Transverse colon (tissue), 4 donors: ENCODE measurements around the gene ZBTB20. TPM values are rescaled to one million over a fixed set of nuclear protein-coding genes. Genes with fewer than 3 reads are reported as not detected.

Experiments used
- DNase-seq: peaks from one replicate; pipeline ENCODE4 v3.0.0-alpha.2; 2019
- H3K27ac ChIP-seq, 4 donors: fragments of 200-600 bp; sonication (generic); 2 replicates each; pipeline ENCODE4 v1.5.1; 2016 to 2018; ENCODE audit warnings: inconsistent platforms in 4 of 4
- H3K27me3 ChIP-seq: fragments of 200-600 bp; sonication (generic); 2 replicates; pipeline ENCODE4 v1.5.1; 2017; ENCODE audit warnings: inconsistent platforms
- H3K36me3 ChIP-seq, 4 donors: fragments of 200-600 bp; sonication (generic); 2 replicates each; pipeline ENCODE4 v1.5.1; 2017 to 2019; ENCODE audit warnings: inconsistent platforms in 4 of 4
- H3K4me1 ChIP-seq, 4 donors: fragments of 200-600 bp; sonication (generic); 2 replicates each; pipeline ENCODE4 v1.5.1; 2017 to 2020; ENCODE audit warnings: inconsistent platforms in 4 of 4
- H3K4me3 ChIP-seq, 4 donors: fragments of 200-600 bp; sonication (generic); 1 replicate in 1 of 4; 2 replicates in 3 of 4; pipeline versions ENCODE4 v1.5.1 to v1.6.1; 2017 to 2019; ENCODE audit warnings: inconsistent platforms in 4 of 4
- H3K9me3 ChIP-seq, 2 donors: fragments of 200-600 bp; sonication (generic); 2 replicates each; pipeline ENCODE4 v1.5.1; 2017 to 2019; ENCODE audit warnings: inconsistent platforms in 2 of 2
- CTCF ChIP-seq, 5 experiments: fragments of 200-600 bp in 3 of 5; fragments of 450-650 bp in 2 of 5; sonication (generic) in 3 of 5; IDR thresholded peaks; 1 replicate in 2 of 5; 2 replicates in 3 of 5; pipeline ENCODE4 v1.5.1; 2016 to 2017; ENCODE audit warnings: antibody characterized with exemption in 5 of 5, inconsistent platforms in 3 of 5, mild to moderate bottlenecking in 2 of 5, moderate library complexity in 1 of 5
- EP300 ChIP-seq: sonication (generic); formaldehyde crosslinking; IDR thresholded peaks from one replicate; pipeline ENCODE4 v1.6.1; 2017; ENCODE audit warnings: antibody characterized with exemption, low read depth
- POLR2A ChIP-seq: fragments of 450-650 bp; IDR thresholded peaks from one replicate; pipeline ENCODE4 v1.6.1; 2016; ENCODE audit warnings: antibody characterized with exemption, mild to moderate bottlenecking, moderate library complexity
- POLR2AphosphoS5 ChIP-seq, 3 donors: sonication (generic); formaldehyde crosslinking; IDR thresholded peaks; one replicate each; pipeline ENCODE4 v1.6.1; 2016; ENCODE audit warnings: antibody characterized with exemption in 3 of 3
- WGBS, 2 donors: methylation state at CpG; one replicate each; pipeline ENCODE4 v1.1.5; 2018; ENCODE audit warnings: low coverage in 1 of 2; 5-methylcytosine and 5-hydroxymethylcytosine counted together
- in situ Hi-C, 4 donors: fragments of 200-750 bp; cut with MboI; loops; one replicate each; pipeline versions ENCODE4 v1.15.0 to v1.15.1; 2017; ENCODE audit warnings: low sequenced_read_pairs in 3 of 4, low pct_ligation_motif_present in 1 of 4, low pct_unique_long_range_greater_than_20kb in 1 of 4
- intact Hi-C: fragments of 100-400 bp; cut with DNase I; formaldehyde crosslinking; loops from one replicate; pipeline ENCODE4 v1.15.1; 2023; ENCODE audit warnings: low total_unique reads
- total RNA-seq, 4 donors: library from RNA; depleted of rRNA; stranded (reverse); fragments of >200 nt; gene quantifications; one replicate each; pipeline ENCODE4 v1.1.0, GENCODE V29; 2016

Gene ZBTB20
- total RNA-seq, 4 donors from 2014 or later, result 44.6 to 50.5 (median 46.4) TPM

DNA sequence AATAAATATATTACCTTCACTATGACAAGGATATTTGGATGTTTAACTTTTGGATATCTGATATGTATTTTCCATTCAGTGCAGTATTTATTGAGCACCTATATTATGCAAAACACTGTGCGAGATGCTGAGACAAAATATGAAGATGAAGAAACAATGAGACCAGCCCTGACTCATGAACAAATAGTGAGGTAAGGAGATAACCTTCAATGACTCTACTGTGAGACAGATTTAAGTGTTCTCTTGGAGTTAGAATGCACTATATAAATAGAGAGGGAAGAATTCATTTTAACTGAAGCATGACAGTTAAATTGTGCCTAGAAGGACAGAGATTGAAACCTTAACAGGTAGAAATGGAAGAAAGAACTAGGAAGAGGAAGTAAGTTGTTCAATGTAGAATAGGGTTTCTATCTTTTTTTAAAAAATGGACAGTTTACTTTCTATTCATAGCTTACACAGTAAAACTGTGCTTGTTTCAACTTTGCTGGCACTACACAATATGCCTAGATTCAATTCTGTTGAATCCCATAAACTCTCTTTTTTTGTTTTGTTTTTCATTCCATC is 124.2 kb downstream of the ZBTB20 start:
- Histone ChIP-seq H3K4me3 (no peak overlapping the region), H3K9me3 (no peaks in the 10 kb centered on the region), H3K36me3 (no peaks in the 10 kb centered on the region), H3K27ac (no peak overlapping the region), H3K27me3 (no peaks in the 10 kb centered on the region), H3K4me1 (peaks cover 0 to 19% (median 8%) of the 10 kb centered on the region in 4 donors)
- intact Hi-C loops, result no loop called here
- in situ Hi-C loops, result no loop called here
- TF ChIP-seq CTCF (IDR thresholded peaks at IDR 0.05) (no peak), POLR2AphosphoS5 (IDR thresholded peaks at IDR 0.05) (no peak), EP300 (no peak), POLR2A (no peak)
- 84 to 100% methylated on average over 1 of the region's 1 CpG for WGBS, 2 donors
- DNase-seq, result no peak

GRCh38 chr3:115022199-115022598 is 124.9 kb downstream of the ZBTB20 start:
- Histone ChIP-seq H3K4me3 (no peak overlapping the region), H3K4me1 (peaks cover 0 to 19% (median 8%) of the 10 kb centered on the region in 4 donors), H3K27ac (no peak overlapping the region), H3K9me3 (no peaks in the 10 kb centered on the region), H3K36me3 (no peaks in the 10 kb centered on the region), H3K27me3 (no peaks in the 10 kb centered on the region)
- in situ Hi-C loops, result no loop called here
- DNase-seq, result no peak
- TF ChIP-seq POLR2AphosphoS5 (IDR thresholded peaks at IDR 0.05) (peak in 2 of 3 donors; percentile 24 to 37), EP300 (no peak)
- intact Hi-C loops, result no loop called here
- WGBS, 2 donors, result 79 to 80% methylated on average over 2 of the region's 2 CpGs

DNA sequence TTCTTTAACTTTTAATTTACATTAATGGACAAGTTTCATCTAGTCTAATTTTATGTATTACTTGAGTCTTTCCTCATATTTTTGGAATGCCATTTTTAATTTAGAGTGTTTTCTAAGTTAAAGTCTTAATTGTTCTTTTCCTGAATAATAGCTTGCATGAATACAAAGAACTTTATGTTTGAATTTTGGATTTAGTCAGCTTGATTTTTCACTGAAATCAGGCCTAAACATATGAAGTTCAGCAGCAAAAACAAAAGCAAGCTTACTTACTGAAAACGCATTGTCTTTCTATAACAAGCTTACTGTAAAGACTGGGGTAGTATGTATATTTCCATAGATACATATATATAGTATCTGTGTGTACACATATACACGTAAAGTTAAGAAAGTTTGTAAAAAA is 126.0 kb downstream of the ZBTB20 start:
- in situ Hi-C loops, result no loop called here
- TF ChIP-seq POLR2A (no peak), CTCF (IDR thresholded peaks at IDR 0.05) (no peak), EP300 (no peak), POLR2AphosphoS5 (IDR thresholded peaks at IDR 0.05) (no peak)
- no peaks in the 10 kb centered on the region for H3K27me3 ChIP-seq
- H3K36me3 ChIP-seq, result no peaks in the 10 kb centered on the region
- H3K4me1 ChIP-seq, result peaks cover 0 to 19% (median 8%) of the 10 kb centered on the region in 4 donors
- H3K4me3 ChIP-seq, result no peak overlapping the region
- WGBS, 2 donors, result 95 to 100% methylated on average over 2 of the region's 2 CpGs
- H3K27ac ChIP-seq, result peak overlapping the region in 2 of 4 donors; percentile 46 to 58
- intact Hi-C loops, result no loop called here
- H3K9me3 ChIP-seq, result peaks cover 5 to 8% of the 10 kb centered on the region in 2 donors
- DNase-seq, result no peak

DNA sequence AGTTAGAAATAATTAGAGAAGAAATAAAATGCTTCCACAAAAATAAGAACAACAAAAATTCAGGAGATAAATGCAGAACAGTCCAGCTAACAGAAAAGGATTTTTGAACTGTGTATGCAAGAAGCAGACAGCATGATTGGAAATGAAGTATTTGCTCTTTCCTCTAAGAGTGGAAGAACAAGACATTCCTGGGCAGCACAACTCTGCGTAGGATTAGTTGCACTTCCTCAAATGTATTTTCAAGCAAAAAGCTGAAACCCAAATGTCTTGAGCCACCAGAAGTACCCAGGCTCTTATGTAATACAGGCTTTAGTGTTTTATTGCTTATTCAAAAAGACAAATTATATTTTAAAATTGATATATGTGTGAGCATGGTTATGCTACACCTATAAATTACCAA is 127.2 kb downstream of the ZBTB20 start:
- 50% methylated on average over 1 of the region's 1 CpG for whole genome bisulfite sequencing, 2 donors
- in situ Hi-C loops (no loop called here), intact Hi-C loops (no loop called here)
- H3K9me3 ChIP-seq, result peaks cover 5 to 8% of the 10 kb centered on the region in 2 donors
- no peak for TF ChIP-seq EP300
- TF ChIP-seq POLR2AphosphoS5 (IDR thresholded peaks at IDR 0.05), result peak in 1 of 3 donors; percentile 10
- no peak for DNase-seq
- no peak overlapping the region for H3K4me3 ChIP-seq
- H3K27ac ChIP-seq, result peak overlapping the region; percentile 9 to 58 (median 36)
- H3K27me3 ChIP-seq, result no peaks in the 10 kb centered on the region
- H3K36me3 ChIP-seq, result no peaks in the 10 kb centered on the region
- H3K4me1 ChIP-seq, result peaks cover 0 to 19% (median 8%) of the 10 kb centered on the region in 4 donors

- 79 to 83% methylated on average over 2 of the region's 2 CpGs for WGBS, 2 donors
- no peak overlapping the region for H3K4me3 ChIP-seq
- H3K9me3 ChIP-seq, result peaks cover 5 to 8% of the 10 kb centered on the region in 2 donors
- H3K4me1 ChIP-seq, result peaks cover 0 to 19% (median 8%) of the 10 kb centered on the region in 4 donors
- H3K36me3 ChIP-seq, result no peaks in the 10 kb centered on the region
- DNase-seq, result no peak
- in situ Hi-C loops, result no loop called here
- no peaks in the 10 kb centered on the region for H3K27me3 ChIP-seq
- intact Hi-C loops, result no loop called here
- peak overlapping the region in 3 of 4 donors; percentile 24 to 58 (median 46) for H3K27ac ChIP-seq
- no peak for TF ChIP-seq POLR2A
- peak in 2 of 3 donors; percentile 57 to 74 for TF ChIP-seq POLR2AphosphoS5 (IDR thresholded peaks at IDR 0.05)
- peak; percentile 68 for TF ChIP-seq EP300
- no peak for TF ChIP-seq CTCF (IDR thresholded peaks at IDR 0.05)
These were observed 128.4 kb downstream of the ZBTB20 start for GRCh38 chr3:115018694-115019093.
